GM12891 (cell line): Measurements from ENCODE around the gene CCDC171.

Experiments used
- PAX5 ChIP-seq: IDR thresholded peaks from 2 replicates; pipeline ENCODE4 v1.6.1; 2011; ENCODE audit warnings: low read length, moderate library complexity, mild to moderate bottlenecking; ENCODE audit not compliant: insufficient read depth, severe bottlenecking
- POLR2A ChIP-seq: IDR thresholded peaks from 2 replicates; pipeline ENCODE4 v1.6.1; 2011; ENCODE audit warnings: low read depth, low read length, control low read depth
- POLR2AphosphoS5 ChIP-seq: IDR thresholded peaks from 2 replicates; pipeline ENCODE4 v1.6.1; 2011; ENCODE audit warnings: low read depth, low read length, control low read depth
- SPI1 ChIP-seq: IDR thresholded peaks from 2 replicates; pipeline ENCODE4 v1.6.1; 2011; ENCODE audit warnings: low read depth, low read length, control low read depth
- TAF1 ChIP-seq: IDR thresholded peaks from 2 replicates; pipeline ENCODE4 v1.6.1; 2011; ENCODE audit warnings: low read depth, low read length, control low read depth

GRCh38 chr9:15635752-15636151, 82.9 kb downstream of the CCDC171 start:
- TF ChIP-seq POLR2AphosphoS5, result no peak
- TF ChIP-seq POLR2A, result no peak
- TF ChIP-seq TAF1, result no peak
- TF ChIP-seq SPI1, result no peak
- no peak for TF ChIP-seq PAX5
